GM12892 (cell line): Measurements from ENCODE around the gene RALA.

Experiments
- DNase-seq: peaks from one replicate; pipeline ENCODE4 v3.0.0; 2011; ENCODE audit not compliant: insufficient read length
- FAIRE-seq: peaks from 2 replicates; lab custom pipeline; 2011; peaks lifted over from hg19 to GRCh38; lab: Jason Lieb, UNC
- POLR2A ChIP-seq: IDR thresholded peaks from 2 replicates; pipeline ENCODE4 v1.6.1; 2011; ENCODE audit warnings: low read depth, low read length, control low read depth
- POLR2AphosphoS5 ChIP-seq: IDR thresholded peaks from 2 replicates; pipeline ENCODE4 v1.6.1; 2011; ENCODE audit warnings: low read depth, low read length, control low read depth
- TAF1 ChIP-seq: IDR thresholded peaks from 2 replicates; pipeline ENCODE4 v1.6.1; 2011; ENCODE audit warnings: low read depth, mild to moderate bottlenecking, control low read depth, low read length, borderline replicate concordance

Gene RALA

DNA sequence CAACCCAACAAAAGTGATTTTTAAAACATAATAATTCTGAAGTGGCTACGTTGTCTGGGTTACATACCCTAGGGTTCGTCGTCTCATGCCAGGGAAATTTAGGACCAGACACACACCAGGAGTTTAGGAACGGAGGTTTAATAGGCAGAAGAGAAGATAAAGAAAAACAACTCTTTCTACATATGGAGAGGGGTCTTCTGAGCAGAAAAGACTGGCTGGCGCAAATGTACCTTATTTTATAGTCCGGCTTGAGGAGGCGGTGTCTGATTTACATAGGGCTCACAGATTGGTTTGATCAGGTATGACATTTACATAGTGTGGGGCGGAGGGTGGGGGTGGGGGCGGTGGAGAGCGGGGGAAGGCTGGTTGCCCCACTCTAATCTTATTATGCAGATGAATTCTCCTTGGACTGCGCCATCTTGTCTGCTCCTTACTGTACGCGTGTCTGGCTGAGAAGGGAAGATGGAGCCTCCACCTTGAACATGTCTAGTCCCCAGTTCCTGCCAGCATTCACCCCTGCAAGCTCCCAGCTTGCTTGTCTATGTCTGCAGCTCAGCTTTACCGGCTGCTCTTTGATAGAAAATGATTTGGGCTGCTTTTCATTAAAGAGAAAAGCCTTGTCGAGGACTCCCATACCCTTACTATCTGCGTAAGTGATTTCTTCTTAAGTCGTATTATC, 98.7 kb downstream of the RALA start:
- DNase-seq (no peak), FAIRE-seq (no peak)
- TF ChIP-seq TAF1 (no peak), POLR2A (no peak), POLR2AphosphoS5 (no peak)

DNA sequence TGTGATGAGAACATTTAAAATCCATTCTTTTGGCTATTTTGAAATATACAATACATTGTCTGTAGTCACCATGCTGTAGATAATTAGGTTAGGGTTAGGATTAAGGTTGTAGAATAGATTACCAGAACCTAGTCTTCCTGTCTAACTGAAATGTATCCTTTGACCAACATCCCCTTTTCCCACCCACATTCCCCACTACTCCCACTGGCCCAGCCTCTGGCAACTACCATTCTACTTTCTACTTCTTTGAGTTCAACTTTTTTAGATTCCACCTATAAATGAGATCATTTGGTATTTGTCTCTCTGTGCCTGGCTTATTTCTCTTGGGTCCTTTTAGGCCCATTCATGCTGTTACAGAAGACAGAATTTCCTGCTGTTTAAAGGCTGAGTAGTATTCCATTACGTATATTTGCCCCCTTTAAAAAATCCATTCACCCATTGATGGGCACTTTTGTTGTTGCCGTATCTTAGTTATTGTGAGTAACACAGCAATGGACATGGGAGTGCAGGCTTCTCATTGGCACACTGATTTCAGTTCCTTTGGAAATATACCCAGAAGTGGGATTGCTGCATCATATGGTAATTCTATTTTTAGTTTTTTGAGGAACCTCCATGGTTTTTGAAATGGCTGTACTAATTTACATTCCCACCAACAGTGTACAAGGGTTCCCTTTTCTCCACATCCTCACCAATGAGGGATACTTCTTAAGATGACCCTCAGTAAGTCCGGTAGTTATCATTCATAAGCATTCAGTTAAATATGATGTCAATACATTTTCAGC, 104.0 kb downstream of the RALA start:
- no peak for TF ChIP-seq POLR2A
- no peak for TF ChIP-seq POLR2AphosphoS5
- TF ChIP-seq TAF1 = no peak
- FAIRE-seq (no peak), DNase-seq (no peak)

- TF ChIP-seq POLR2AphosphoS5 = peak; percentile 88
- TF ChIP-seq POLR2A = peak; percentile 91
- peak; percentile 92 for TF ChIP-seq TAF1
- peak; percentile 98 for FAIRE-seq
- DNase-seq = peak; percentile 88
Observed at GRCh38 chr7:39732837-39733804, 109.7 kb downstream of the RALA start.

- DNase-seq (no peak), FAIRE-seq (no peak)
- TF ChIP-seq POLR2AphosphoS5 (peak; percentile 23; the same call in 1 of the 2 replicates), POLR2A (0 out of 2 replicates have a peak, but pooled peaks have one; percentile 24), TAF1 (no peak)
Observed at GRCh38 chr7:39733881-39734632, 110.7 kb downstream of the RALA start.

DNA sequence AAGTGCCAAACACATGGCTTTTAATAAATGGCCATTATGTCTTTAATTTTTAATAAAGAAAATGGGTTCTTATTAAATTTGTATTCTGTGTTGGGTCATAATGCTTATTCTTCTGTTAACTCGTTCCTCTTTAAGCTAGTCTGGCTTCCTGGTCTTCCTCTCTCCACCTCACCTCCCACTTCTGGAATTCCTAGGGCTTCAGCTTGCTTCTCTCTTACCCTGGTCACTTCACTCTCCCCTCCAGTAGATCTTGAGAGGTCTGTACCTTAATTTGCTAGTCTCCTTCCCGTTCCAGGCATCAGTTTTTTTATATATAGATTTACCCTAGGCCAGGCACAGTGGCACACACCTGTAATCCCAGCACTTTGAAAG, 111.2 kb downstream of the RALA start:
- DNase-seq = no peak
- FAIRE-seq = no peak
- TF ChIP-seq POLR2AphosphoS5 (no peak), TAF1 (no peak), POLR2A (no peak)

DNA sequence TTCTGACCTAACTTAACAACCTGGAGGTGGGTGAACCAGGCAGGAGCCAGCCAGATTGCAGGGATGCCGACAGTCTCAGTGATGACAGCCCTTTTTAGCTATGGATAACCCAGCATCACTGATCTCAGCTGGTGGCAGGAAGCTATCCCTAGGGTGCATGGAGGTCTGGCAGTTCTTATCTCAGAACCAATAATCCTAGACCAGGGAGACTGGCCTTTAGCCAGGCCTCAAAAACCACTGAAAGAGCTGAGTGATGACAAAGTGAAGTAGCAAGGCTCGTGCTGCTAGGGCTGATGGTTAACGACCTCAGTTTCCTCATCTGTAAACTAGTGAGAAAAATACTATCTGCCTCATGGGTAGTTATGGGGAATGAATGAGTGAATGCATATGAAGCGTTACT, 112.5 kb downstream of the RALA start:
- FAIRE-seq = no peak
- TF ChIP-seq POLR2AphosphoS5 (no peak), POLR2A (no peak), TAF1 (no peak)

GRCh38 chr7:39741942-39742623, 118.7 kb downstream of the RALA start:
- no peak for TF ChIP-seq TAF1
- no peak for TF ChIP-seq POLR2AphosphoS5
- TF ChIP-seq POLR2A = no peak
- FAIRE-seq (peak; percentile 50), DNase-seq (peak; percentile 29)

More for the DNA sequence above, 112.5 kb downstream of the RALA start:
- no peak for DNase-seq

DNA sequence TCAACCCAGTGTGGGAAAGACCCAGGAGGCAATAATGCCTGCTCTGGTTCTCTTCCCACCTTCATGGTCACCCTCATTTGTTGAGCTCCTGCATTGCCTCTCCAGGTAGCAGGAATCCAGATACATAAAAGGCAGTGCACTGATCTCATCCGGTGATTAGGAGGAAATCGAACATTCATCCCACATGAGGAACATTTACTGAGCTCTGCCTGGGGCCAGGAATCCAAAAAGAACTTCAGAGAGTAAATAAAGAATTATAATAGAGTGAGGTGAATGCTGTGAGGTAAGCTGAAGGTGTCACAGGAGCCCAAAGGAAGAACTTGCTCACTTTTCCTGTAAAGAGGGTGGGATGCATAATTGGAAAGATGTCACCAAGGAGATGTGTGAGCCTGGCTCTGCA, 121.2 kb downstream of the RALA start:
- TF ChIP-seq POLR2A = no peak
- TF ChIP-seq TAF1 = no peak
- FAIRE-seq (no peak), DNase-seq (no peak)

- DNase-seq (no peak), FAIRE-seq (no peak)
- no peak for TF ChIP-seq POLR2AphosphoS5
- no peak for TF ChIP-seq TAF1
- no peak for TF ChIP-seq POLR2A
Observed at GRCh38 chr7:39745320-39745719, 121.9 kb downstream of the RALA start.

DNA sequence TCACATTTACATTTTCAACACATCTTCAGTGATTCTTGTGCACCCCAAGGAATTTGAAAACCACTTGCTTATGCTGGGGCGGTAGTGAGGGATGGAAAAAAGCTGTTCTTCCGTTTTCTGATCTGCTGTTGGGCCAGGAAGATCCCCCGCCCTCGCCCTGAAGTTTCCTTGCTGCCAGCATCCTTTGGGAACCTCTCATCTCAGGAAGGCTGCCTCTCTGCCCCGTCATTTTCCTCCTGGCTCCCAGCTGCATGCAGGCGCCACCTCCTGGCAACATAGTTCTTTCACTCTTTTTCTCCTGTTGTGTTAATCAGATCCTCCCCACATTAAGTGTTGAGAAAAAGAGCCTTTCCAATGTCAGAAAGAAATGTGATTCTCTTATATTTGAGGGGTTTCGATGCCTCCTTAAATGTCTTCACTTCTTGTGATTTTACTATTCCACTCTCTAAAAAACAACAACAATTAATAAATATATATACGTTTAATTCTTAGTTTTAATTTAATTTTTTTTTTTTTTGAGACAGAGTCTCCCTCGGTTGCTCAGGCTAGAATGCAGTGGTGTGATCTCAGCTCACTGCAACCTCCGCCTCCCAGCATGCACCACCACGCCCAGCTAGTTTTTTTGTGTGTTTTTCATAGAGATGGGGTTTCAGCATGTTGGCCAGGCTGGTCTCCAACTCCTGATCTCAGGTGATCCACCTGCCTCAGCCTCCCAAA, 122.9 kb downstream of the RALA start:
- FAIRE-seq = no peak
- peak; percentile 38 for DNase-seq
- TF ChIP-seq TAF1 = no peak
- no peak for TF ChIP-seq POLR2A
- TF ChIP-seq POLR2AphosphoS5 = no peak
